GM18861 (cell line): ENCODE results near the gene CPLX3.
"Not testable (repeated sequence)": the region's sequence is repeated elsewhere in the genome, so short reads cannot be mapped to it uniquely, and the experiment has no call there.

Source experiments
- ATAC-seq: cut with Tn5 transposase; IDR thresholded peaks from one replicate; pipeline ENCODE4 v1.9.1; 2021; ENCODE audit not compliant: unreplicated experiment

The CPLX3 gene, protein sequence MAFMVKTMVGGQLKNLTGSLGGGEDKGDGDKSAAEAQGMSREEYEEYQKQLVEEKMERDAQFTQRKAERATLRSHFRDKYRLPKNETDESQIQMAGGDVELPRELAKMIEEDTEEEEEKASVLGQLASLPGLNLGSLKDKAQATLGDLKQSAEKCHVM

DNA sequence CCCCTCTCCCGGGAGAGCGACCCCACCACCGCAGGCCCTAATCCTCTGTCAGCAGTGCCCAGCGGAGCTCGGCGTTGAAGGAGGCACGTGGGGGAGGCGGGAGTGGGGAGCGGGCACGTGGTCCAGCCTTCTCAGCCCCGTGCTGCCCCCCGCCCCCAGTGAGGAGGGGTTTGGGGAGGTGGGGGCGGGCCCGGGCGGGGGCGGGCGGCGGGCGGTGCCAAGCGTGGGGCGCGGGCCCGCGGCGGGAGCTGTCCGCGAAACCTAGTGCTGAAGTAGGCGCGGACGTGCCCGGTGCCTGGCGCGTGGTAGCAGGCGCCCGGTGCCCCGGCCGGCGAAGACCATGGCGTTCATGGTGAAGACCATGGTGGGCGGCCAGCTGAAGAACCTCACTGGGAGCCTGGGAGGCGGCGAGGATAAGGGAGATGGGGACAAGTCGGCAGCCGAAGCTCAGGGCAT lies at the start of gene CPLX3:
CPLX3 (plus strand) TSS at position 264 of the 456 bp plus-strand sequence; CDS start at position 341, 77 bp downstream.
- no peak for ATAC-seq

DNA sequence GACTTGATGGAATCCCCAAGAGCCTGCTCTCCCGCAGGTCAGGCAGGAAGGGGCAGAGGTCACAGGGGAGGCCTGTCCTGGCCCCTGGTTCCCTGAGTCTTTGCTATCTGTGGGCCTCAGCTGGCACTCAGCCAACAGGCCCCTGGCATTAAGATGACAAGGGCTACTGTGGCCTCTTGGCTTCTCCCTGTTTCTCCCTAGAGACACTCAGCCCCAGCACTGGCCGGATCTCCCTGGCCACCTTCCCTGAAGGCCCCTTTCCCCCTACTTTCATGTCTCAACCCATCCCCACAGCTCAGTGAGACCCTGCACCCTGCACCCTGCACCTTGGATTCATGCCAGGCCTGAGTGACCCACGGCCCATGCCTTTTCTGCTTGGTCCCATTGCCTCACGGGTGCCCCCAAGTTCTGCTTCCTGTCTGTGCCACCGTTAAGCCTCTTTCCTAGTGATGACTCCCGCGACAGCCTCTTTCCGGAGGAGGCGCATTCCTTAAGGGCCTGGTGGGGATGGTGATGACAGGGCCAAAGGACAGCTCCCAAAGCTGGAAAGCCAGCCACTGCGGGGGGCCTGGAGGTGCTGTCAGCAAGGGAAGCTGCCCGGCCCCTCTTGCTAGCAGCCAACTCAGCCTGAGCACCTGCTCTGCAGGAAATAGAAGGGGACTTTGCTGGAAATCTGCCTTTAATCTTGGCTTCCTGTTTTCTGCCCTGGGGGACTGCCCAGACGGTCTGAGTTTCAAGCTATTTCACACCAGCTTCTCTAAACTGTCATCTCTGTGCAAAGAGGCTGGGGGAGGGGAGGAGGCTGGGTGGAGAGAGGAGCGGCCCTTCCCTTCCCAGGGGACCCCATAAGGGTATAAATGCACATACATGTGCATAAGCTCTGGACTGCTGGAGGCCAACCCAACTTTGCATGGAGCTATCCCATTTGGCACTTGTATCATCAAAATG lies 49.3 kb upstream of the CPLX3 start:
- peak; percentile 34 for ATAC-seq

DNA sequence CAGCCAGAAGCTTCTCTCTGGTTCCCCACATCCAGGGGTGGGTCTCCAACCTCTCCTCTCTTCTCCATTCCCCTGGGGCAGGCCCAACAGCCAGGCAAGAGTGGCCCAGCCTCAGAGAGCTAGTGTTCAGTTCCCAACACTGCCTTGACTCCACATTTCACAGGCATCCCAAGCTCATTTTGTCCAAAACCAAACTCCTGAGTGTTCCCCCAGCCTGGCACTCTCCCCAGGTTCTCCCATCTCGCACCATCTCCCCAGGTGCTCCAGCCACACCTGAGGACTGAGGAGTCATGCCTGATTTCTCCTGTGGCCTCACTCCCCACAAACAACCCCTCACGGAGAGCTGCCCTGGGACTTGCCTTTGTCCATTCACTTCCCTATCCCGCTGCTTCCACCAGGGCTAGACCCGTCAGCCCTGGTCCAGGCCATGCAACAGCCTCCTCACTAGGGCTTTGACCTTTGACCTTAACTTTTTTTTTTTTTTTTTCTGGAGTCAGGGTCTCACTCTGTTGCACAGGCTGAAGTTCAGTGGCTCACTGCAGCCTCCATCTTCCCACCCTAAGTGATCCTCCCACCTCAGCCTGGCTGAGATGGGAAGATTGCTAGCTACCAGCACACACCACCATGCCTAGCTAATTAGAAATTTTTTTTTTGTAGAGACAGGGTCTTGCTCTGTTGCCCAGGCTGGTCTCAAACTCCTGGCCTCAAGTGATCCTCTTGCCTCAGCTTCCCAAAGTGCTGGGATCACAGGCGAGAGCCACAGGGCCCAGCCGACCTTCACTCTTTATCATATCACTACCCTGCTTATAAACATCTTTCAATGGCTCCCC lies 48.4 kb upstream of the CPLX3 start:
- peak; percentile 0 for ATAC-seq

DNA sequence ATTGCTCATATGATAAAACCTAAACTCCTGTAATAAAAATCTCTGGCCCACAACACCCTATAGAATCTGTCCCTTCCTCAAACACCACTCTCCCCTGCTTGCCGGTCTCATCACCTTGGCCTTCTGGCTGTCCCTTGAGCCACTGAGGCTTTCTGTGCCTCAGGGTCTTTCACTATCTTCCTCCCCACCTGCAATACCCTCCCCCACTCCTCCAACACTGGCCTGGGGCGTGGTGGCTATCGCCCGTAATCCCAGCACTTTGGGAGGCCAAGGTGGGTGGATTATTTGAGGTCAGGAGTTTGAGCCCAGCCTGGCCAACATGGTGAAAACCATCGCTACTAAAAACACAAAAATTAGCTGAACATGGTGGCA lies 47.8 kb upstream of the CPLX3 start:
- ATAC-seq: no peak

DNA sequence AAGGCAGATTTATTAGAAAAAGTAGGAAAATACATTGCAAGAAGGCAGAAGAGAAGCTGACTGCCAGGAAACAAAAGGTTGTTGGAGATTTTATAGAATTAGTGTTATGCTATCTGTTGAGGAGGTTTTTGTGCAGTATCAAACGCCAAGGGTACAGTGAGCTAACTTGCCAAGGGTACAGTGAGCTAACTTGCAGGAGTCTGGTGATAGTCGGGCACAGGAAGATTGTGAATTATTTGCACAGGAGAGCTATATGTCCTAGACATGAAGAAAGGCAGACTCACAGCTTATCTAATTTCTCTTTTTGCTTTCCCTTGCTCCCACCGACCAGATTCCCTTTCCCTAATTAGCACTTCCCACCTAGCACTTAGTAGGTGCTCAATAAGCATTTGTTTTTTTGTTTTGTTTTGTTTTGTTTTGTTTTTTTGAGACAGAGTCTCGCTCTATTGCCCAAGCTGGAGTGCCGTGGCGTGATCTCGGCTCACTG lies 47.2 kb upstream of the CPLX3 start:
- ATAC-seq: no peak

DNA sequence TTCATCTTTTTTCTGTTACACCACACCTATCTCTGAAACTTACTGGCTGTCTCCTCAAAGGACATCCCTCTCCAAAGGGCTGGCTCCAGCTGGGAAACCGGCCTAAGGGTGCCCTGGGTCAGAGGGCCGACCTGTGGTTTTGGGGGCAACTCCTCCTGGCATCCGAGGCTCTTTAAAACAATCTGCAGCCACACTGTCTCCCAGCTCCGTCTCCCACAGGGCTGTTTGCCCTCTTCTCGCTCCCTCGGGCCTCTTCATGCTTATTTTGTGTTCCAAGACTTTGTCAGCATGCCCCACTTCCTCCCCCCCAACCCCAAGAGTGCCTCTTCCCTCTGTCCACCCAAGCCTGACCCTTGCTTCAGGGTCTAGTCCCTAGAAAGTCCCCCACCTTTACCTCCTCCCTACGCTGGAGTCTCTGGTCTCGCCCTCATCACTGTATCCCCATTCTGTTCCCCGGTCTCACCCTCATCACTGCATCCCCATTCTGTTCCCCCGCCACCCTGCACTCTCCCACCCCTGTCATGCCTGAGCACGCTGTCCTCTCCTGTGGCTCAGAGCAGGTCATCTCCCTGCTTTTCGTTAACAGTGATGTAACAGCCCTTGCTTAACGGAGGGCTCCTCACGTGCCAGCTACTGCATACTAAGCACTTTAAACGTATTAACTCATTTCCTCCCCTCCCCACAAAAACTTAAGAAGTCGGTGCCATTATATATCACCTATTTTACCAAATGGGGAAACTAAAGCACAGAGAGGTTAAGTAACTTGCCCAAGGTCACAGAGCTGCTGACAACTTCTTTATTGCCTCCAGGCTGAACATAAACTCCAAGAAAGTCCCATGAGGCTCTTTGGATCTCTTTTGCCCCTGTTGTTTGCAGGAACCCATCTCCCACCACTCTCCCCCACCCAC lies 45.6 kb upstream of the CPLX3 start:
- no peak for ATAC-seq

DNA sequence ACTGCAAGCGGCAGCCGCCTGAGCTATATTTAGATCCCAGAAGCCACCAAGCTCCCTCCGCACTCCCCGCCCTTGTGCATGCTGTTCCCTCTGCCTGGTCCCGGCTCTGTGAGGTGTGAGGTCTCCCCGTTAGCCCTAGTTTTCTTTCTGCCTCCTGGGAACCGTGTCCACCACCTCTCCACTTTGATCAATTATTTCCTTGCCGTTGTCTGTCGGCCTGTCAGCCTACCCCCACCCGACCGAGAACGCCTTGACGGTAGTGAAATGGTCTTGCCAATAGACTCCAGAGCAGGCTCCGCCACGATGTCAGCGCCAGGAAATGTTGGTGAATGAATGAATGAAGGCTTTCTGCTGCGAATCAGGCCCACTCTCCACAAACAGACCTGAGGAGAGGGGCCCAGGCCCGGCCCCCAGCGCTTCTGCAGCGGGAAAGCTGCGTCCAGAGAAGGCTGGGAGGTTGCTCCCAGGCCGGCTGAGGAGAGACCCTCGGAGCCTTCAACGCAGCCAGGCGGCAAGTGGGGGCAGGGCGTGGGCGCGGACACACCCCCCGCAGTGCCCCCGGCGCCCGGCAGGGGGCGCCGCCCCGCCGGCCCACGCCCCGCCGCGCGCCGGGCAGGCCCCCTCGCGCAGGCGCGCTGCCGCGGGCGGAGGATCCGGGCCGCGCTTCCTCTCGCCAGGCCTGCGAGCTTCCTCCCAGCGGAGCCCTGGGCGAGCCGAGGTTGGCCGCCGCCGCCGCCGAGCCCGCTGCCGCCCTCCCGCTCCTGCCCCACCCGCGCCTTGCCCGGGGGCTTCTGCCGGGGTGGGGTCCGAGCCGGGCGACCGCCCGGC lies 44.8 kb upstream of the CPLX3 start, which contains the start of gene CSK:
CSK (plus strand) TSS at position 650 of the 828 bp plus-strand sequence. CDS start 16,218 bp downstream, outside the sequence.
- no peak for ATAC-seq

DNA sequence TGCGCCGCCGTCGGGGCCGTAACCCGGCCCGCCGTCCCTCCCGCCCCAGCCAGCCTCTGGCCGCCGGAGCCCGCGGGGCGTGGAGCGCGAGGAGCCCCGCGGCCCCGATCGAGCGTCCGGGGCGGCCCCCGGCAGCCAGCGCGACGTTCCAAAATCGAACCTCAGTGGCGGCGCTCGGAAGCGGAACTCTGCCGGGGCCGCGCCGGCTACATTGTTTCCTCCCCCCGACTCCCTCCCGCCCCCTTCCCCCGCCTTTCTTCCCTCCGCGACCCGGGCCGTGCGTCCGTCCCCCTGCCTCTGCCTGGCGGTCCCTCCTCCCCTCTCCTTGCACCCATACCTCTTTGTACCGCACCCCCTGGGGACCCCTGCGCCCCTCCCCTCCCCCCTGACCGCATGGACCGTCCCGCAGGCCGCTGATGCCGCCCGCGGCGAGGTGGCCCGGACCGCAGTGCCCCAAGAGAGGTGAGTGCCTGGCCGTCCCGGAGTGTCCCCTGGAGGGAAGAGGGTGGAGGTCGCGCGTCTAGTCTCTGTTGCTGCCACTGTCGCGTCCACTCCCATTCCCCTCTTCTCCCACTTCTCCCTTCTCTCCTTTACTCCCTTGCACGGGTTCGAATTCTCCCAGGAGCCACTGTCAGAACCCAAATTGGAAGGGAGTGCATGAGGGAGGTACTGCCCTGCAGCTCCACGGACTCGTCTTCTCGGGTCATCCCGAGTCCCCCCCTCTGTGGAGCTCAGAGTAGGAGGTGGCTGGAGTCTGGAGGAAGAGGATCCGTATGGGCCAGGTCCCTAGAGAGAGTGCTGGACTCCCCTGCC lies 44.0 kb upstream of the CPLX3 start:
- no peak for ATAC-seq

DNA sequence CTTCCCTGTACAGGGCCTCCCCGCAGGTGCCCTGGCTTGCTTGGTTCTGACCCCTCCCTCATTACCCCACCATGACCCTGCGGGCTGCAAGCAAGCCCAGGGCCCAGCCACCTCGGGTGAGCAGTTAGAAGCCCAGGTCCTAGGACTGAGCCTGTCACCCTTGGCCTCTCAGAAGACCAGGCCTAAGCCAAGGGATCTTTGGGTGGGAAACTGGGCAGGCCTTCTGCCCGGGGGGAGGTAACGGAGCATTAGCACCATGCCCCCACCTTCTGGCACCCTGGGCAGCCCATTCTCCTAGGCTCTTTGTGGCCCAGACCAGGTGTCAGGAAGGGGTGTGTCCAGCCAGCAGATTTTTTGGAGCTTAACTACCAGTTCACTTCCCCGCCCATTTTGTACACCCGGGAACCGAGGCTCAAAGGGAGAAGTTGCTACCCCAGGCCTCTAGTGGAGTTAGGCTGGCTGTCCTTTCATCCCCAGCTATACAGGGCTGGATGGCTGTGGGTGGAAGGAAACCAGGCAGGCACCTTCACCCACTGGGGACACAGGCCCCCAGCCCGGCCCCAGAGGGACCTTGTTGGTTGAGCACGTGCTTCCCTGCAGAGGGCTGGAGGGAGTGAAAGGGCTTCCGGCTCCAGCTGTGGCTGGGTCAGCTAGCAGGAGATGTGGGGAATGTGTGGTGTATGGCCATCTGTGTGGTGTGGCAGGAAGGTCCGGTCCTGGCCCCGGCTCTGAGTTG lies 43.2 kb upstream of the CPLX3 start:
- no peak for ATAC-seq

DNA sequence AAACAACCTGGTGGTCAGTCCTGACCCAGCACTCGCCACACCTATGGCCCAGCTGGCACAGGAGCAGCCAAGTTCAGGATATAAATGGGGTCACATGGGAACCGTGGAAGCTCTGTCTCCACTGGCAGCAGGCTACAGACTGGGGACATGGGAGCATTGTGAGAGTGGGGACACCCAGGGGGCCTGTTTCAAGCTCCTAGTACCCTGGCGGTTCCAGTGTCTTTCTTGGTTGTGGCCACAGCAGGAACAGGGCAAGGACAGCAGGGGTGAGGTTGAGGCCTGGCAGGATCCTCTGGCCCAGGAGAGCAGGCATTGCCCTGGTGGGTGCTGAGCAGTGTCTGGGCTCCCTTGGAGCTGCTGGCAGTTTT lies 42.6 kb upstream of the CPLX3 start:
- ATAC-seq: no peak

DNA sequence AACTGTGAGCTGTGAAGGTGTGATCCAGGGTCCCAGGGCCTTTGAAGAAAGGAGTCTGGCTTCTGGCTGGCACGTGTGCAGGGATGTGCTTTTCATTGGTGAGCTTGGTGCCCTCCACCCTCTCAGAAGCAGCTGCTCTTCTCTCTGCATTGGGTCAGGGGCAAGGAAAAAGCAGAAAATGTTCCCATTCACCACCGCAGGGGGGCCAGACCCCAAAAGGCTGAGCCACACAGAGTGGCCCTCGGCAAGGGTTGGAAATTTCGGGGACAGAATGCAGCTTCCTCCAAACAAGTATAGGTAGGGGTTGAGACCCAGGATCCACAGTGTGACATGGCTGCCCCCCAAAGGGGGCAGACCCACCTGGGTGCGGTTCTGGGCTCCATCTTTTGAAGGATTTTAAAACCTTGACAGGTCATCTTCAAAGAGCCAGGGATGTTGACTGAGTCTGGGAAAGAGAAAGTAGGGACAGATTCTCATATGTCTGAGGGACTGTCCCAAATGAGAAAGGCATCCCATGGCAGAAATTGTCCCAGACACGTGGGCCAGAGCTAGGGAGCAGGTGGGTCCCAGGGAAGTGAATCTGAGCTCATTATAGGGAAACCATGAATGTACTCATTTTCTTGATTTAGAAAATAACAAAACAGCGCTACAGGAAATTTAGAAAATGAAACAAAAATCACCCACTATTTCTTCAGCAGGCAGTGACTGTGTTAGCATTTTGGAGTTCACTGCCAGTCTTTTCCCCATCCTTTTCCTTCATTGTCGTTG lies 41.8 kb upstream of the CPLX3 start:
- ATAC-seq: no peak

DNA sequence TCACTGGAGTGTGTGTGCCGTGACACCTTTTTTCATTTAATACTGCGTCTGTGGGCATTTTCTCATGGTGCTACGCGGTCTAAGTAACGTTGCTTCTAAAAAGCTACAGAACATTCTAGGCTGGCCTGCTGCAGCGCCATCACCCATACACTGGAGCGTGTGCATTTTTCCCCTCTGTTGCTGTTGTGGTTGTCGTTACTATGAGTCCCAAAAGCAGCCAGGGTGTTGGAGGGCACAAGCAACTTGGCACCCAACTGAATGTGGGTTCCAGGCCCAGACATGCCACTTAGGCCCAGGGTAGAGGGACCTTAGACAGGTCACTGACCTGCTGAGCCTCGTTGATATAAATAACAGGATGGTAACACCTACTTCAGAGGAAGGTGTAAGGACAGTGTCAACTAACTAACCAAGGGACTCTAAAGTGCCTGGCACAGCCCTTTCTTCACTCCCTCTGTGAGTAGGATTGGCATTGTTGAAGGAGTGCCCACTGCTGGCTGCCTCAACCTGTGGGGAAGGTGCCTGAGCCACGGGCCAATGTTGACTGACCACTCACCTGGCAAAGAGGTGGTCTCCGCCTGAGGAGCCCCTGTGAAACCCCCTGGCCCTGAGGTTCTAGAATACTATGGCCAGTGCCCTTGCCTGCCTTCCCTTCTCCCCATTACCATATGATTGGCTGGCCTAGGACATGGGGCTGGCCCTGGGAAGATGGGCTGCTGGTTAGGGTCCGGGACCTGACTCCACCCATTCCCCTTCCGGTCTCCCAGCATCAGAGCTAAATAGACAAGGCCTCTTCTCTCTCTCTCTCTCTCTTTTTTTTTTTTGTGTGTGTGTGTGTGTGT lies 41.0 kb upstream of the CPLX3 start:
- no peak for ATAC-seq

DNA sequence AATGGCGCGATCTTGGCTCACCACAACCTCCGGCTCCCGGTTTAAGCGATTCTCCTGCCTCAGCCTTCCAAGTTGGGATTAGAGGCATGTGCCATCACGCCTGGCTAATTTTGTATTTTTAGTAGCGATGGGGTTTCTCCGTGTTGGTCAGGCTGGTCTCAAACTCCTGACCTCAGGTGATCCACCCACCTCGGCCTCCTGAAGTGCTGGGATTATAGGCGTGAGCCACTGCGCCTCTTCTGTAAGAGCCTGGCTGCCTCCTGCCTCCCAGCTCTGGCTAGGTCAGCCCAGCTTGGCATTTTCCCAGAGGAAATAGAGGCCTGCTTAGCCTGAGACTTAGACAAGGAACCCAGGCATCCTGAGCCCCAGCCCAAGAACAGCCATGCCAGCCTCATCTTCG lies 40.3 kb upstream of the CPLX3 start:
- ATAC-seq: not testable (repeated sequence)

DNA sequence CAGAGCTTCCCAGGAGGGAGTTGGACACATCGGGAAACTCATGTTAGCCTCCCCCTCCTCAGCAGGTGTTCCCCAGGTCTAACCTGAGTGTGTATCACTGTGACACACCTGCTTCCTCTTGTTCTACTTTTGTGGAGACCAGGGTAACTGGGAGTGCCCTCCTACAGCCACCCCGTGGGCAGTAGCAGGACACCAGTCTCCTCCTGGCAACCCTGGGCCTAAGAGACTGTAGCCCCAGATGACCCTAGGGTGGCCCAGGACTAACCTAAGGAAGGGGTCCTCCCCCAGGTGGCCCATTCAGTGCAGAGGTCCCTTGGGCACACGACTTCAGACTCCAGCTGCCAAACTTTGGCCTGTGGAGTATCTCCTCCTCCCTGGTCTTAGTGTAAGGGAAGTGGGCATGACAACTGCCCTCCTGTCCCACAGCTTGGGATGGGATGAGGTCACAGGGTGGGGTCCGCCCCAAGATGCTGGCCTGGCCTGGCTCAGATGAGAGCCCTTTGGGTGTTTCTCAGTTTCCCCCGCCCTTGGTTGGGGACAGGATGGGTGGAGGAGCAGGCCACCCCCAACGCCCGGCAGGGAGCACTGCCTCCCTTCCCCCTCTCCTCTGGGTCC lies 39.8 kb upstream of the CPLX3 start:
- no peak for ATAC-seq

DNA sequence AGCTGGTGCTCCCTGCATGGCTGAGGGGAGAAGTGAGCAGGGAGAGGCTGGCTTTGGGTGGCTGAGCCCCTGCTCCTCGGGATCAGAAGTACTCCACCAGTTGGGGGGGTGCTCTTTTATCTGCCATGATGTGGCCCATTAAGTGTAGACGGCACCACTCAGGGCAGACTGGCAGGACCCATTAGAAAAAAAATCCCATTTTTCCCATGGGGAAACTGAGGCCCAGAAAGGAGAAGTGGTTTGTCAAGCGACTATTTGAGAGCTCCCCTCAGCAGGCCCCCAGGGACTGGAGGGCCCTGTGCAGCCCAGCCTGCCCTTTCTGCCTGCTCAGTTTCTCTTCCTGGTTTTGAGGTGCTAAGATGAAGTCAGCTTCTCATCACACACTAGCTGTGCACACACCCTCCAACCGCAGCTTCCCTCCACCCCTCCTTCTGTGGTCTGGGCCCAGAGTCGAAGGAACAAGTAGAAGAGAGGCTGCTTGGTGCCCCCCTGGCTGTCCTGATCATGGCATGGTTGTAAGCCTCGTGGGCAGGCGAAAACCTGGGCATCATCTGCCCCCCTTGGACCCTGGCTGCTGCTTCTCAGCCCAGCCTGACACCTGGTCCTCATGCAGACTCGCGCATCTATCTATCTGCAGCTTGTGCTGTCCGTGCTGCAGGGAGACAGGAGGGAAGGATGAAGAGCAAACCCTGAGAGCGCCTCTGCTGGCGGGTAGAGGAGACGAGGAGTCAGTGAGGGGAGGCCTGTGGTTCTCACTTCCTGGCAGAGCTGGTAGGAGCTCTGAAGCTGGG lies 39.0 kb upstream of the CPLX3 start:
- peak; percentile 29 for ATAC-seq
